DND-41 (cell line): ENCODE measurements around the gene SLC30A7.
A peak's percentile ranks its signal among the peaks of the same experiment; 100 is the strongest.

Experiments
- CTCF ChIP-seq: IDR thresholded peaks from 2 replicates; pipeline ENCODE4 v1.5.1; 2012; ENCODE audit warnings: borderline replicate concordance, low read length, moderate library complexity, mild to moderate bottlenecking; ENCODE audit not compliant: poor library complexity, severe bottlenecking; ENCODE audit errors: extremely low read depth
- EZH2 ChIP-seq: IDR thresholded peaks from 3 replicates; pipeline ENCODE4 v1.6.1; 2012; ENCODE audit warnings: borderline replicate concordance, low read depth, mild to moderate bottlenecking, moderate library complexity, low read length, inconsistent platforms; ENCODE audit not compliant: severe bottlenecking

- TF ChIP-seq CTCF (peak; percentile 32), EZH2 (no peak)
These were observed 32.2 kb downstream of the SLC30A7 start for GRCh38 chr1:100928128-100928527.
